Kidney glomerular epithelial cell (primary cell): ENCODE measurements around the gene CEP72.
"Not testable (repeated sequence)": the region's sequence is repeated elsewhere in the genome, so short reads cannot be mapped to it uniquely, and the experiment has no call there.

Experiments
- DNase-seq: peaks from one replicate; lab custom pipeline; 2025; lab: John Stamatoyannopoulos, UW

Gene CEP72

DNA sequence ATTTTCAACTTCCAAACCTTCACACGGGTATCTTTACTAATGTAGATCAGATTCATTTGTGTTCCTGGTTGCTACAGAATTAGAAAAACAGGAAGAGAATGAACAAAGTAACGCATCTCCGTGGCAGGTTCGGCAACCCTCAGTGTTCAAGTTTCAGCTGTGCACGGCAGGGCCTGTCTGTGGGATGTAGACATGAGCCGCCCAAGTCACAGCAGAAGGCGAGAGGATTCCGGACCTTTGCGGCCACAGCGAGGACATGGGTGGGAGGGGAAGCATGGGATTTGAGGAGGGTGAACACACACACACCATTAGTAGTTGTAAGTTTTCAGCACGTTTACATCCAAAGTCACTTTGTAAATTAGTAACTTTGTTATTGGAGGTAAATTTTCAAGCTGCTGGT, 31.7 kb upstream of the CEP72 start:
- no peak for DNase-seq

- DNase-seq = no peak
Observed at GRCh38 chr5:581266-581665, 30.9 kb upstream of the CEP72 start.

DNA sequence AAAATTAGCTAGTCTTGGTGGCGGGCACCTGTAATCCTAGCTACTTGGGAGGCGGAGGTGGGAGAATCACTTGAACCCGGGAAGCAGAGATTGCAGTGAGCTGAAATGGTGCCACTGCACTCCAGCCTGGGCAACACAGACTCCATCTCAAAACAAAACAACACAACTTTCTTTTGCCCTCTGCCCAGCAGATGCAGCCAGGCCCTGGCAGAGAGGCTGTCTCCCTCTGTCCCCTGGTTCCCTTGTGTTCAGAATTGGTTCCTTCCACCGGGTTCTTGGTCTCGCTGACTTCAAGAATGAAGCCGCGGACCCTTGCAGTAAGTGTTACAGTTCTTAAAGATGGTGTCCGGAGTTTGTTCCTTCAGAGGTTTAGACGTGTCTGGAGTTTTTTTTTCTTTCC, 30.2 kb upstream of the CEP72 start:
- no peak for DNase-seq

- not testable (repeated sequence) for DNase-seq
Observed at GRCh38 chr5:582445-582844, 29.7 kb upstream of the CEP72 start.

- no peak for DNase-seq
Observed at GRCh38 chr5:582936-583635, 29.1 kb upstream of the CEP72 start.

GRCh38 chr5:583645-584044, 28.5 kb upstream of the CEP72 start:
- DNase-seq = no peak

DNA sequence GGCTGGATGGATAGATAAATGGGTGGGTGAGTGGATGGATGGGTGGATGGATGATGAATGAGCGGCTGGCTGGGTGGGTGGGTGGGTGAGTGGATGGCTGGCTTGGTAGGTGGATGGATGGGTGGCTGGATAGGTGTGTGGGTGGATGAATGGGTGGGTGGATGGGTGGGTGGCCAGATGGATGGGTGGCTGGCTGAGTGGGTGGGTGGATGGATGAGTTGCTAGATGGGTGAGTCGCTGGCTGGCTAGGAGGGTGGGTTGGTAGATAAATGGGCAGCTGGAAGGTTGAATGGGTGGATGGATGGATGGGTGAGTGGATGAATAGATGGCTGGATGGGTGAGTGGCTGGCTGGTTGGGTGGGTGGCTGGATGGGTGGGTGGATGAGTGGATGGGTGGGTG, 27.9 kb upstream of the CEP72 start:
- DNase-seq = no peak

GRCh38 chr5:584846-585245, 27.3 kb upstream of the CEP72 start:
- no peak for DNase-seq

- no peak for DNase-seq
Observed at GRCh38 chr5:585556-585955, 26.6 kb upstream of the CEP72 start.

GRCh38 chr5:585962-586628, 26.0 kb upstream of the CEP72 start:
- DNase-seq = no peak

DNA sequence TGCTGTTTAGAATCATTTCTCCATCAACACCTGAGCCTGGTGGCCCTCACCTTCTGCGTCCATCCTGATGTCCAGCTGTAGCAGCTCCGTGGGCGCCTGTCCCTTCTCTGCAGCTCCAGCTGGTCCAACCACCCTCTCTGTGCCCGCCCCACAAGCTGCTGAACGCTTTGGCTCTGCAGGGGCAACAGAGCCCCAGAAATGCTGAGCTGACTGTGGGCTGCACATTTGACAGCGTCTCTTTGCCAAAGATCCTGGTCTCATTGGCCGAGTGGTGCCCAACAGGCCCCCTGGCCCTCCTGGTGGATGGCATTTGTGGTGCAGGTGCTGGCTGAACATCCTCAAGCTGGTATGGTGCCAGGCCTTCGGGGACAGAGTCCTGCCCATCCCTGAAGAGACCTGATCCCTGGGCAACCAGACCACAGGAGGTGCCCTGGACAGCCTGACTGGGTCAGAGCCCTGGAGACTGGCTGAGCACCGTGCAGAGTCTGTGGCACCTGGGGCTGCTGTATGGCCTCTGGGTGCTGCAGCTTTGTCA, 25.3 kb upstream of the CEP72 start:
- DNase-seq = no peak

DNA sequence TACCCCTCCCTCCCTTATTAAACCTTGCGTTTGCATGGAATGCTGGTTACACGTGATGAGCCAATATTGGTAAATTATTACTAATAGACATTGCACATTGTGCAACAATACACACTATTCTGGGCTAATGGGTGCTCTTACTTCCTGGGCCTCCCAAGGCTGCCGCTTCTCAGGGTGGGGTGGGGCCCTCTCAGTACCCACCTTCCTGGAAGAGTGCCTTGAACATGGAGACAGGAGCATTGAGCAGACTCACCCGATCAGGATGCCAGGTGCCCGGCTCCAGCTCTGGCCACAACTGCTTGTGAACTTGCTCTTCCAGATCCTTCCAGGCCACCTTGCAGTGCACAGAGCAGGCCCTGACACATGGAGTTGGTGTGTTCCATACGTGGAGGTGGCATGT, 24.7 kb upstream of the CEP72 start:
- DNase-seq = no peak

GRCh38 chr5:588406-588995, 23.6 kb upstream of the CEP72 start:
- no peak for DNase-seq

GRCh38 chr5:589173-589572, 23.0 kb upstream of the CEP72 start:
- DNase-seq = no peak

GRCh38 chr5:589588-589987, 22.6 kb upstream of the CEP72 start:
- DNase-seq = no peak

DNA sequence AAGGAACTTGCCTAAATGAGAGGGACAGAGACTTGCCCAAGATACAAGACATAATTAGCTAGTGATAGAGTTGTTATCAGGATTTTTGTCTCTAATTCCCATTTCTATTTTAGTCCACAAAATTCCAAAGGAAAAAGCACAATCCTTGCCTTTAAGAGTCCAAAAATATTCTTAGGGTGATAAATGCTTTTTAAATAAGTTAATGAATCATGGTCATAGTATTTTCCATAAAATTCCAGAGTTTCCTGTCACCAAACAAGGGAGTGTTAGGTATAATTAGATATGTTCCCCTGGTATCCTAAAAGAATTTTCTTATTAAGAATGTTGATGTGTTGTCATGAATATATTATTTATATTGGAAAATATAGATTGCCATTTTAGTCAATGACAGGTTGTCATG, 21.8 kb upstream of the CEP72 start:
- no peak for DNase-seq

DNA sequence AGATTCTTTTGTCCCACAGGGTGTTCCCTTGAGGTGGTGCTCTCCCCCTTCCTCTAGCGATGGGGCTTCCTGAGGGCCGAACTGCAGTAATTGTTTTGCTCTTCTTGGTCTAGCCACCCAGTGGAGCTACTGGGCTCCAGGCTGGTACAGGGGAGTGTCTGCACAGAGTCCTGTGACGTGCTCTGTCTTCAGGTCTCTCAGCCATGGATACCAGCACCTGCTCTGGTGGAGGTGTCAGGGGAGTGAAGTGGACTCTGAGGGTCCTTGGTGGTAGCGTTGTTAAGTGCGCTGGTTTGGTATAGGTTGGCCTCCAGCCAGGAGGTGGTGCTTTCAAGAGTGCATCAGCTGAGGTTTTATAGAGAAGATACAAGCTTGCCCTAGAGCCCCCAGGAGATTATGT, 20.4 kb upstream of the CEP72 start:
- no peak for DNase-seq

GRCh38 chr5:592158-592557, 20.0 kb upstream of the CEP72 start:
- no peak for DNase-seq

GRCh38 chr5:593511-593910, 18.6 kb upstream of the CEP72 start:
- no peak for DNase-seq

- no peak for DNase-seq
Observed at GRCh38 chr5:594226-594860, 17.8 kb upstream of the CEP72 start.

DNA sequence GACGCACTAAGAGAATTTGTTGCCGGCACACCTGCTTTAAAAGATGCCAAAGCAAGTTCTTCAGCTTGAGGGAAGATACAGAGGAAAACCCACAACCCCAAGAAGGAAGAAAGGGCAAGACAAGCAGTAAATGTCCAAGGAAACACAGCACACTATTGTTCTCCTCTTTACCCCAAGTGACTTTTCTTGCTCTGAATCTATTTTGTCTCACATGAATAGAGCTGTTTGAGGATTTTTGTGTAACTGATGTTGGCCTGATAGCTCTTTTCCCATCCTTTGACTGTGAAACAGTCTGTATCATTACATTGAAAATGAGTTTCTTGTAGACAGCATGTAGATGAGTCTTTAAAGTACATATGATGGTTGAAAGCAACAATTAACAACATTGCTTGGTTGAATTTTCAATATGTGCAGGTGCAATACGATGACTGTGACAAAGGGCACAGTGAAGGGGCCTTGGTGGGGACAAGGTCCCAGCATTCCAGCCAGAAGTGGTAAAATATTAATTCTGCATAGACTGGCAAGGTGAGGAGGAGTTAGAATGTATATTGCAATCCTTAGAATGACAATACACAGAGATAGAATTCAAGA, 16.8 kb upstream of the CEP72 start:
- no peak for DNase-seq

GRCh38 chr5:597871-598563, 14.1 kb upstream of the CEP72 start:
- no peak for DNase-seq
